ENCODE data around the gene SLC35E2B. TPM values are rescaled to one million over a fixed set of nuclear protein-coding genes. Genes with fewer than 3 reads are reported as not detected.

The SLC35E2B gene
- total RNA-seq, 1 donor from 2014 or later = 119 TPM

DNA sequence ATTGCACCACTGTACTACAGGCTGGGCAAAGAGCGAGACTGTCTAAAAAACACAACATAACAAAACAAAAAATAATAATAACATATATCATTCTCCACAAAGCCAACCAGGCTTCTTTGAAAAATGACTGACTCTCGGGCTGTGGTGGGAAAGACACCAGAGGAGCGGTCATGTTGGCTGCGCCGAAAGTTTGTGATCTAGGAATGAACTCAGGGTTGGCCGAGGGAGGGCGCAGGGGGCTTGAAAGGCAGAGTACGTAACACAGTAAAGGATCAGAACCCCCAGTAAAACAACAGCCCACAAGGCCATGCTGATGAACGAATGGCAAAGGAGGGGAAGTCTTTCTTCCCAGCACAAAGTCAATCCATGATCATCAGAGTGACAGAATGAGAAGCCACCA lies 4.7 kb downstream of the SLC35E2B start:
- H3K27me3 Mint-ChIP-seq (ENCODE audit: low read depth) = no peaks in the 10 kb centered on the region
- peaks cover 14% of the 10 kb centered on the region for H3K4me1 Mint-ChIP-seq
- peaks cover 12% of the 10 kb centered on the region for H3K36me3 Mint-ChIP-seq
- H3K9me3 Mint-ChIP-seq = no peaks in the 10 kb centered on the region
- H3K4me3 Mint-ChIP-seq = no peak overlapping the region
- TF ChIP-seq, protein P1, sequence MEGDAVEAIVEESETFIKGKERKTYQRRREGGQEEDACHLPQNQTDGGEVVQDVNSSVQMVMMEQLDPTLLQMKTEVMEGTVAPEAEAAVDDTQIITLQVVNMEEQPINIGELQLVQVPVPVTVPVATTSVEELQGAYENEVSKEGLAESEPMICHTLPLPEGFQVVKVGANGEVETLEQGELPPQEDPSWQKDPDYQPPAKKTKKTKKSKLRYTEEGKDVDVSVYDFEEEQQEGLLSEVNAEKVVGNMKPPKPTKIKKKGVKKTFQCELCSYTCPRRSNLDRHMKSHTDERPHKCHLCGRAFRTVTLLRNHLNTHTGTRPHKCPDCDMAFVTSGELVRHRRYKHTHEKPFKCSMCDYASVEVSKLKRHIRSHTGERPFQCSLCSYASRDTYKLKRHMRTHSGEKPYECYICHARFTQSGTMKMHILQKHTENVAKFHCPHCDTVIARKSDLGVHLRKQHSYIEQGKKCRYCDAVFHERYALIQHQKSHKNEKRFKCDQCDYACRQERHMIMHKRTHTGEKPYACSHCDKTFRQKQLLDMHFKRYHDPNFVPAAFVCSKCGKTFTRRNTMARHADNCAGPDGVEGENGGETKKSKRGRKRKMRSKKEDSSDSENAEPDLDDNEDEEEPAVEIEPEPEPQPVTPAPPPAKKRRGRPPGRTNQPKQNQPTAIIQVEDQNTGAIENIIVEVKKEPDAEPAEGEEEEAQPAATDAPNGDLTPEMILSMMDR (IDR thresholded peaks at IDR 0.05; ENCODE audit: unreplicated experiment) = no peak
- no peak for DNase-seq (ENCODE audit: low spot score in 2 of 2, unreplicated experiment in 2 of 2)
- no peak overlapping the region for H3K27ac Mint-ChIP-seq

DNA sequence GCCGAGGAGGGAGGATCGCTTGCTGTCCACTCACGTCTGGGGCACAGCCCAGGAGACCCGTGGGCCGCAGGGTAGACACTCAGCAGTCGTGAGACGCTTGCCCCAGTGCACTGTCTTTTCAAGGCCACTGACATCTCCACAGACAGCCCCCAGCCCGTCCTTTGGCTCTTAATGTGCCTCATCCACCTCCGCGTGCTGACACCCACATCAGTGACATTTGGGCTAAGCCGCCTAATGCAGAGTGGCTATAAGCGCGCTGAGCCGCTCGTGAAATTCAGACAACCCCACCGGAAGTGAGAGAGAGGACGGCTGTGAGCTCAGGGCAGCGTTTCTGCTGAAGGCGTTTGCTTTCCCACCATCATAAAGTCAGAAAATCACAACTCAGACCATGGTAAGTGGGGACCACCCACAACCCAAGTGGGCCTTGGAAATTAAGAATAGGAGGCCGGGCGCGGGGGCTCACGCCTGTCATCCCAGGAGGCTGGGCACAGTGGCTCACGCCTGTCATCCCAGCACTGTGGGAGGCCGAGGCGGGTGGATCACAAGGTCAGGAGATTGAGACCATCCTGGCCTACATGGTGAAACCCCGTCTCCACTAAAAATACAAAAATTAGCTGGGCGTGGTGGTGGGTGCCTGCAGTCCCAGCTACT lies 8.4 kb downstream of the SLC35E2B start:
- no peak overlapping the region for H3K4me3 Mint-ChIP-seq
- H3K27ac Mint-ChIP-seq = peak overlapping the region; percentile 75
- H3K27me3 Mint-ChIP-seq (ENCODE audit: low read depth) = no peaks in the 10 kb centered on the region

DNA sequence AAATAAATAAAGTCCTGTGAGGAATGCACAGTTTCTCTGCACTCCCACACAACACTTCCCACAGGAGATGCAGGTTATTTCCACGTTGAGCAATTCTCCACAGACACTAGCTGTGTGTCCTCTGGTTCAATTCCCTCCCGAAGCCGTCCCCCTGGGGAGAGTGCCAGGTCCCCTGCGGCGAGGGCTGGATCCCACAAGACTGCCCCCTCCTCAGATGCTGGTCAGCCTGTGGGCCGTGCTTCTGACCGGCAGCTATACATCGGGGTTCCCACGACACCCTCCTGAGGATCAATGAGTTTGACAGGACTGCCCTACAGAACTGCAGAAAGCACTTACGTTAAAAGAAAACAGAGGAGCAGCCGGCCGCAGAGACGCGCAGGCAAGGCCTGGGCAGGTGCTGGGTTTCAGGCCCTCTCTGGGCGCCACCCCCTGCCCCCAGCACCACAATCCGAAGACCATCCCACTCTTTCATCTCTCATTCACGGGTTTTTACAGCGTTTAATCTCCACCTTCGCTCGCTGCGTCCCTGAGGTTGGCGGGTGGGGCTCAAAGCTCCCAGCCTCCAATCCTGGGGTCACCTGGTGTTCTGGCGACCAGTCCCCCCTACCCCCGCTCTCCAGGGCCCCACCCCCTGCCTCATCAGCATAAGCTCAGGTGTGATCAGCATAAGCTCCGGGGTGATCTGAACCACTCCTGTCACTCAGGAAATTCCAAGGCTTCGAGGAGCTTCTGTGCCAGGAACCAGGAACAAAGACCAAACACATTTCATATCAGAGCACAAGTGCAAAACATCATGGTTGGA lies 9.3 kb downstream of the SLC35E2B start:
- H3K4me1 Mint-ChIP-seq = peaks cover 12% of the 10 kb centered on the region
- no peaks in the 10 kb centered on the region for H3K27me3 Mint-ChIP-seq (ENCODE audit: low read depth)
- H3K27ac Mint-ChIP-seq = peak overlapping the region; percentile 75
- no peak overlapping the region for H3K4me3 Mint-ChIP-seq
- no peak for DNase-seq (ENCODE audit: low spot score in 2 of 2, unreplicated experiment in 2 of 2)
- H3K36me3 Mint-ChIP-seq = peaks cover 9% of the 10 kb centered on the region
- TF ChIP-seq, protein P1 (IDR thresholded peaks at IDR 0.05; ENCODE audit: unreplicated experiment) = no peak
- H3K9me3 Mint-ChIP-seq = no peaks in the 10 kb centered on the region

More for the DNA sequence above, 8.4 kb downstream of the SLC35E2B start:
- TF ChIP-seq, protein P1 (IDR thresholded peaks at IDR 0.05; ENCODE audit: unreplicated experiment) = no peak
- Mint-ChIP-seq H3K9me3 (no peaks in the 10 kb centered on the region), H3K36me3 (peaks cover 12% of the 10 kb centered on the region), H3K4me1 (peaks cover 12% of the 10 kb centered on the region)
- no peak for DNase-seq (ENCODE audit: low spot score in 2 of 2, unreplicated experiment in 2 of 2)

DNA sequence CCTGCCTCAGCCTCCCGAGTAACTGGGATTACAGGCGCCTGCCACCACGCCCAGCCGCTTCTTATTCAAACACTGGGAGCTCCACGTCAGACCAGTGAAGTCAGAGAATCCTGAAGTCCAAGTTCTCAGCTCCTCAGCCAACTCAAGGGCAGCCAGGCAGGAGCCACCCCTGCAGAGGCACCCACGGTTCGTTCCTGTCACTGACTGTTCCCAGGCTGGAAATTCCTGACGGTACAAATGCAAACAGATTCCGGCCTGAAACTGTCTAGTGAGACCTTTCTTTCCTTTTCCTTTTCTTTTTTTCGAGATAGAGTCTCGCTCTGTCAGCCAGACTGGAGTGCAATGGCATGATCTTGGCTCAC lies 11.7 kb downstream of the SLC35E2B start:
- no peaks in the 10 kb centered on the region for H3K9me3 Mint-ChIP-seq
- TF ChIP-seq, protein P1 (IDR thresholded peaks at IDR 0.05; ENCODE audit: unreplicated experiment) = no peak
- H3K4me3 Mint-ChIP-seq = no peak overlapping the region
- no peak for DNase-seq (ENCODE audit: low spot score in 2 of 2, unreplicated experiment in 2 of 2)
- H3K36me3 Mint-ChIP-seq = peaks cover 8% of the 10 kb centered on the region
- H3K27me3 Mint-ChIP-seq (ENCODE audit: low read depth) = no peaks in the 10 kb centered on the region
- H3K4me1 Mint-ChIP-seq = peaks cover 6% of the 10 kb centered on the region
- peak overlapping the region; percentile 39 for H3K27ac Mint-ChIP-seq

DNA sequence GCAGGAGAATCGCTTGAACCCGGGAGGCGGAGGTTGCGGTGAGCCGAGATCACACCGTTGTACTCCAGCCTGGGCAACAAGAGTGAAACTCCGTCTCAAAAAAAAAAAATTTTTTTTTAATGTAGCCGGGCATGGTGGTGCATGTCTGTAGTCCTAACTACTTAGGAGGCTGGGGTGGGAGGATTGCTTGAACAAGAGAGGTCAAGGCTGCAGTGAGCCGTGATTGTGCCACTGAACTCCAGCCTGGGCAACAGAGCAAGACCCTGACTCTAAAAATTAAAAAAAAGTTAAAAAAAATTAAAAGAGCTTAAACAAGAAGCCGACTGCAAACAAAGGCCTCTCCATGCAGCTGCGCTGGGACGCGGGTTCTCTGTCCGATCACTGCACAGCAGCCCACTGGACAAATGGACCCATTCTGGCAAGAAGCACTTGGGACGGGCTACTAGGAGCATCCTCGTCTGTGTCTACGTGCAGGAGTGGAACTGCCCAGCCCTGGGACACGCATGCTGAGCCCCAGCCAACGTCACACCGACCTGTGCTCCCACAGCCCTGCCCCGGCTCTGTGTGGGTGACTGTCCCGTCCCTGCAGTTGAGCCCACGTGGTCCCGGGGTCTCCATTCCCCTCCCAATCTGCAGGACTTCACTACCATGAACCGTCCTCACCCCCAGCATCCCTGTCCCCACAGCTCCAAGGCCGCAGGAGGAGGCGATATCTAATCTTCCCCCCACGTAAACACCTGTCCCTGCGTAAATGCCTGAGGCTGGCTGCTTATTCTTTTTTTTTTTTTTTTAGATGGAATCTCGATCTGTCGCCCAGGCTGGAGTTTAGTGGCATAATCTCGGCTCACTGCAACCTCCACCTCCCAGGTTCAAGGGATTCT lies 12.3 kb downstream of the SLC35E2B start:
- H3K27ac Mint-ChIP-seq = peak overlapping the region; percentile 39
- H3K9me3 Mint-ChIP-seq = no peaks in the 10 kb centered on the region
- H3K27me3 Mint-ChIP-seq (ENCODE audit: low read depth) = no peaks in the 10 kb centered on the region

More for the DNA sequence above, 12.3 kb downstream of the SLC35E2B start:
- Mint-ChIP-seq H3K4me3 (no peak overlapping the region), H3K36me3 (peaks cover 6% of the 10 kb centered on the region), H3K4me1 (peaks cover 4% of the 10 kb centered on the region)
- no peak for DNase-seq (ENCODE audit: low spot score in 2 of 2, unreplicated experiment in 2 of 2)
- TF ChIP-seq, protein P1 (IDR thresholded peaks at IDR 0.05; ENCODE audit: unreplicated experiment) = no peak
